Measurements from ENCODE around the gene ZBTB42. TPM values are rescaled to one million over a fixed set of nuclear protein-coding genes. Genes with fewer than 3 reads are reported as not detected.

The ZBTB42 gene
- total RNA-seq, 1 experiment from 2014 or later: 6.1 TPM

DNA sequence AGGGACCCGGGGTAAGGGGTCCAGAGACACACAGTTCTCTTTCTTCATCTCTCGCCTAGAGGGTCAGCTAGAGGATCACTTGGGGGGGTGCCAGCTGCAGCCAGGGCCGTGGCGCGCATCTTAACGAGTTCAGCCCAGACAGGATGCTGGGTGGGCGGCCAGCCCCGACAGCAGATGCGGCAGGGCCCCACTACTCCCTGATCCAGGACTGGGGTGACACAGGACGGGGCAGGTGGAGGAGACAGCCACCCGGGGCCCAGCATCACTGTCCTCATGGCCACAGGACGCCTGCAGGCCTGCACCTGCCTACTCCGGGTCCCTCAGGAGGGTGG lies 18.1 kb upstream of the ZBTB42 start:
- WGBS (ENCODE audit: extremely low coverage, insufficient read length, low lambda C conversion rate): no CpG with 5 or more reads among the region's 13 CpGs
- Mint-ChIP-seq H3K4me3 (no peak overlapping the region), H3K36me3 (ENCODE audit: insufficient read depth in 1 of 3, low read depth in 3 of 3) (peaks cover 0 to 6% (median 0%) of the 10 kb centered on the region in 3 experiments; a peak in 2 of 7 replicates), H3K27ac (no peak overlapping the region), H3K27me3 (ENCODE audit: low read depth) (no peaks in the 10 kb centered on the region), H3K4me1 (no peaks in the 10 kb centered on the region), H3K9me3 (no peaks in the 10 kb centered on the region)
- H2AFZ ChIP-seq (ENCODE audit: low read length): no peak overlapping the region
- no peak overlapping the region for H3K14ac ChIP-seq (ENCODE audit: insufficient read depth, low read length)
- H3K79me2 ChIP-seq (ENCODE audit: insufficient read depth, low read length): no peaks in the 10 kb centered on the region
- no peak overlapping the region for H3K23ac ChIP-seq (ENCODE audit: insufficient read length, low read depth, low read length)
- no peak overlapping the region for H3K9ac ChIP-seq (ENCODE audit: extremely low read depth, insufficient read length, low read length)
- no peak overlapping the region for H3K18ac ChIP-seq (ENCODE audit: insufficient read length, low read depth, low read length)
- H4K91ac ChIP-seq (ENCODE audit: insufficient read length, low read depth, low read length): no peak overlapping the region
- no peak overlapping the region for H3K27ac ChIP-seq (ENCODE audit: insufficient read length, low read depth, low read length)
- H3T11ph ChIP-seq (ENCODE audit: low read length): no peak overlapping the region
- no peaks in the 10 kb centered on the region for H3K27me3 ChIP-seq (ENCODE audit: insufficient read depth, low read length)
- H2BK15ac ChIP-seq (ENCODE audit: low read depth, low read length): no peak overlapping the region
- no peaks in the 10 kb centered on the region for H3K4me1 ChIP-seq (ENCODE audit: insufficient read depth, low read length)
- no peaks in the 10 kb centered on the region for H3K23me2 ChIP-seq (ENCODE audit: insufficient read length, low read depth, low read length, poor library complexity, severe bottlenecking)
- H2AK5ac ChIP-seq (ENCODE audit: insufficient read length, low read length): no peak overlapping the region
- no peaks in the 10 kb centered on the region for H3K9me3 ChIP-seq (ENCODE audit: control insufficient read depth, low read depth, low read length)
- H4K5ac ChIP-seq (ENCODE audit: insufficient read length, low read depth, low read length): no peak overlapping the region
- H2BK5ac ChIP-seq (ENCODE audit: insufficient read length, low read length): no peak overlapping the region
- no peak for DNase-seq
- H3K56ac ChIP-seq (ENCODE audit: insufficient read length, low read depth, low read length): no peak overlapping the region
- no peak overlapping the region for H3K4ac ChIP-seq (ENCODE audit: low read depth, low read length)
- H4K8ac ChIP-seq (replicated peaks; ENCODE audit: insufficient read length, low read depth, low read length): no peak overlapping the region
- no peak overlapping the region for H2BK12ac ChIP-seq (ENCODE audit: insufficient read length, low read depth, low read length)
- no peak overlapping the region for H3K4me2 ChIP-seq (ENCODE audit: insufficient read depth, insufficient read length, low read length)
- no peaks in the 10 kb centered on the region for H4K20me1 ChIP-seq (ENCODE audit: control insufficient read depth, insufficient read depth, insufficient read length)
- TF ChIP-seq CTCF (conservative IDR thresholded peaks at IDR 0.05): no peak
- H3K79me1 ChIP-seq (ENCODE audit: insufficient read depth, low read depth, low read length, poor library complexity, severe bottlenecking): no peaks in the 10 kb centered on the region
- no peak overlapping the region for H2BK20ac ChIP-seq (ENCODE audit: low read depth, low read length, poor library complexity, severe bottlenecking)
- no peak overlapping the region for H2BK120ac ChIP-seq (ENCODE audit: low read depth, low read length, poor library complexity, severe bottlenecking)
